ENCODE data around the gene TNS1. TPM values are rescaled to one million over a fixed set of nuclear protein-coding genes. Genes with fewer than 3 reads are reported as not detected.

TNS1 gene
- total and polyA plus RNA-seq, 9 of the 15 experiments (the other 6 are each of a cell fraction or from before 2014, with no cell fraction given) = 0.13 to 2.7 (median 0.77) TPM

DNA sequence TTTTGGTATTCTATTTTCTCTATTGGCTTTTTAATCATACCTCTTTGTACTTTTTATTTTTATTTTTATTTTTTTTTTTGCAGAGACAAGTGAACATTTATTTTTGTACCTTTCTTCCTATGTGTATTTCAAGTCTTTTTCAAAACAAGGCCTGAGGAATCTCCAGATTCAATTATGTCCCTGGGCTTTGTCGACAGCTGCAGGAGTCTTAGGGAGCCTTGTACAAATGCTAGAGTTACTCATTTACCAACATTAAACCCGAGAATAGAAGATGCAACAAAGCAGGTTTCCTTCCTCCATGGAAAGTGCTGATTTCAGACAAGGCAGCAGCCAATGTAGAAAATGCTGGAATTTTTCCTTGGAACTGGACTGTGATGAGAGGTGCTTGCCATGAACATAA, 242.8 kb downstream of the TNS1 start (continued):
- TF ChIP-seq, protein P1, sequence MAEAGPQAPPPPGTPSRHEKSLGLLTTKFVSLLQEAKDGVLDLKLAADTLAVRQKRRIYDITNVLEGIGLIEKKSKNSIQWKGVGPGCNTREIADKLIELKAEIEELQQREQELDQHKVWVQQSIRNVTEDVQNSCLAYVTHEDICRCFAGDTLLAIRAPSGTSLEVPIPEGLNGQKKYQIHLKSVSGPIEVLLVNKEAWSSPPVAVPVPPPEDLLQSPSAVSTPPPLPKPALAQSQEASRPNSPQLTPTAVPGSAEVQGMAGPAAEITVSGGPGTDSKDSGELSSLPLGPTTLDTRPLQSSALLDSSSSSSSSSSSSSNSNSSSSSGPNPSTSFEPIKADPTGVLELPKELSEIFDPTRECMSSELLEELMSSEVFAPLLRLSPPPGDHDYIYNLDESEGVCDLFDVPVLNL (CRISPR knock-in tag; IDR thresholded peaks at IDR 0.05; ENCODE audit: low read depth) = no peak
- no peak for TF ChIP-seq ZNF24 (IDR thresholded peaks at IDR 0.05)
- no peak for TF ChIP-seq RBM39 (optimal IDR thresholded peaks at IDR 0.05; ENCODE audit: low read depth, low read length)
- TF ChIP-seq ZNF785 (CRISPR knock-in tag; IDR thresholded peaks at IDR 0.05) = no peak
- no peak for TF ChIP-seq ZNF778 (CRISPR knock-in tag; IDR thresholded peaks at IDR 0.05)
- no peak for TF ChIP-seq DIDO1 (tag; IDR thresholded peaks at IDR 0.05; ENCODE audit: low read depth)
- TF ChIP-seq, protein P2, sequence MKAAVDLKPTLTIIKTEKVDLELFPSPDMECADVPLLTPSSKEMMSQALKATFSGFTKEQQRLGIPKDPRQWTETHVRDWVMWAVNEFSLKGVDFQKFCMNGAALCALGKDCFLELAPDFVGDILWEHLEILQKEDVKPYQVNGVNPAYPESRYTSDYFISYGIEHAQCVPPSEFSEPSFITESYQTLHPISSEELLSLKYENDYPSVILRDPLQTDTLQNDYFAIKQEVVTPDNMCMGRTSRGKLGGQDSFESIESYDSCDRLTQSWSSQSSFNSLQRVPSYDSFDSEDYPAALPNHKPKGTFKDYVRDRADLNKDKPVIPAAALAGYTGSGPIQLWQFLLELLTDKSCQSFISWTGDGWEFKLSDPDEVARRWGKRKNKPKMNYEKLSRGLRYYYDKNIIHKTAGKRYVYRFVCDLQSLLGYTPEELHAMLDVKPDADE (conservative IDR thresholded peaks at IDR 0.05; ENCODE audit: control insufficient read depth, low read depth, low read length) = no peak
- no peak for TF ChIP-seq GATA2 (CRISPR knock-in tag; IDR thresholded peaks at IDR 0.05)
- TF ChIP-seq ZNF695 (CRISPR knock-in tag; IDR thresholded peaks at IDR 0.05) = no peak
- no peak for TF ChIP-seq SPI1 (IDR thresholded peaks at IDR 0.05; ENCODE audit: borderline replicate concordance, low read depth, low read length)
- TF ChIP-seq TGIF2 (CRISPR knock-in tag; IDR thresholded peaks at IDR 0.05) = no peak
- no peak for TF ChIP-seq MTA1 (IDR thresholded peaks at IDR 0.05; ENCODE audit: borderline replicate concordance)

Data from K562 (cell line).